Activated naive CD8-positive, alpha-beta T cell (primary cell): ENCODE results near the gene GGA1.
"Not testable (repeated sequence)": the region's sequence is repeated elsewhere in the genome, so short reads cannot be mapped to it uniquely, and the experiment has no call there.

Experiments
- H3K27ac Mint-ChIP-seq: one replicate; pipeline ENCODE4 v1.8.0; 2021; ENCODE audit warnings: mixed read lengths
- H3K27me3 Mint-ChIP-seq: one replicate; pipeline ENCODE4 v1.8.0; 2021; ENCODE audit warnings: mixed read lengths
- H3K36me3 Mint-ChIP-seq: one replicate; pipeline ENCODE4 v1.8.0; 2021; ENCODE audit warnings: mixed read lengths
- H3K4me1 Mint-ChIP-seq: one replicate; pipeline ENCODE4 v1.8.0; 2021; ENCODE audit warnings: low read depth, mixed read lengths
- H3K4me3 Mint-ChIP-seq: one replicate; pipeline ENCODE4 v1.8.0; 2021; ENCODE audit warnings: mild to moderate bottlenecking, mixed read lengths
- H3K9me3 Mint-ChIP-seq: one replicate; pipeline ENCODE4 v1.8.0; 2021; ENCODE audit warnings: low read depth, mixed read lengths

The GGA1 gene

GRCh38 chr22:37639771-37640590 lies 31.3 kb downstream of the GGA1 start:
- H3K27me3 Mint-ChIP-seq = no peaks in the 10 kb centered on the region
- peaks cover 57% of the 10 kb centered on the region for H3K4me1 Mint-ChIP-seq
- H3K9me3 Mint-ChIP-seq = no peaks in the 10 kb centered on the region
- peak overlapping the region; percentile 93 for H3K4me3 Mint-ChIP-seq
- no peaks in the 10 kb centered on the region for H3K36me3 Mint-ChIP-seq
- H3K27ac Mint-ChIP-seq = peak overlapping the region; percentile 95

- no peaks in the 10 kb centered on the region for H3K27me3 Mint-ChIP-seq
- H3K27ac Mint-ChIP-seq = peak overlapping the region; percentile 95
- H3K4me1 Mint-ChIP-seq = peaks cover 51% of the 10 kb centered on the region
- H3K9me3 Mint-ChIP-seq = no peaks in the 10 kb centered on the region
- no peaks in the 10 kb centered on the region for H3K36me3 Mint-ChIP-seq
- H3K4me3 Mint-ChIP-seq = peak overlapping the region; percentile 93
These were observed 32.2 kb downstream of the GGA1 start for GRCh38 chr22:37640591-37641560.

- Mint-ChIP-seq H3K27ac (peak overlapping the region; percentile 46), H3K4me3 (peak overlapping the region; percentile 46), H3K36me3 (no peaks in the 10 kb centered on the region), H3K27me3 (no peaks in the 10 kb centered on the region), H3K4me1 (peaks cover 45% of the 10 kb centered on the region), H3K9me3 (no peaks in the 10 kb centered on the region)
These were observed 32.9 kb downstream of the GGA1 start for GRCh38 chr22:37641561-37641949.

DNA sequence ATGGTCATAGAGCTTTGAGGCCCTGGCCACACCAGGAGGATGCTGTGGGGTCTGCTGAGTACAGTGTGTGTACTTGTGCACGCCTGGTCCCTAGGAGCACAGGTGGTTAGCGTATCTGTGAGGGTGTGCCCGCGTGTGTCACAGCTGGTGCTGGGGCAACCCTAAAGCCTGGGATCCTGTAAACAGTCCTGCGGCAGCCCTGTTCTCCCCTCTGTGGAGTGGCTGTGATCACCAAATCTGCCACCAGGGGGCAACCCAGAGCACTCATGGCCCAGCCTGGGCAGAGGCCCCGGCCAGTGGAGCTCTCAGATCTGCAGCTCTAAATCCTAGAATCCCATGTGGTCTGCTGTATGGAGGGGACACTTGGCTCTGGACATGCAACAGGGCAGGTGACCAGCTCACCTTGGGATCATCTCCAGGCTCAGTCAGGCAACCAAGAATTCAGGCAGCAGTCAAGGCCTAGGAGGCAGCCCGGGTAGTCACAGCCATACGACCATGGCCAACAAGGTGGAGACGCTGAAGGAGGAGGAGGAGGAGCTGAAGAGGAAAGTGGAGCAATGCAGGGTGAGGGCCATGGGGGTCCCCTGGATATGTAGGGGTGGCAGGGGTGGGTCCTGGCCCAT lies 34.7 kb downstream of the GGA1 start:
- Mint-ChIP-seq H3K4me3 (peak overlapping the region; percentile 57), H3K36me3 (no peaks in the 10 kb centered on the region), H3K4me1 (peaks cover 29% of the 10 kb centered on the region), H3K27me3 (no peaks in the 10 kb centered on the region), H3K9me3 (no peaks in the 10 kb centered on the region), H3K27ac (peak overlapping the region; percentile 76)

DNA sequence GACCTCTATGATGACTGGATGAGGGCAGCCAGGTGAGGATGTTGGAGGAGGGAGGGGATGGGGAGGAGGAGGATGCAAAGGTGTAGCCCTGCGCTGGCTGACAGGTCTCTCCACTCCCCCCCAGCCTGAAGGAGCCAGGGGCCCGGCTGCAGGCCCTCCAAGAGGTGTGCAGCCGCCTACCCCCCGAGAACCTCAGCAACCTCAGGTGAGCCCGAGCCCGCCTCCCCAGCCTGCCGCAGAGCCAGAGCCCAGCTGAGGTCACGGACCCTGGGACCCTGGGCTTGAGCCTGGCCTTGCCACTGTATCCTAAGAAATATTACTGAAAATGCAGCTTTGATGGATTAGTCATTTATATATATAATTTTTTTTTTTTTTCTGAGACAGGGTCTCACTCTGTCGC lies 38.7 kb downstream of the GGA1 start:
- Mint-ChIP-seq H3K9me3 (no peaks in the 10 kb centered on the region), H3K27ac (no peak overlapping the region), H3K27me3 (no peaks in the 10 kb centered on the region), H3K4me1 (peaks cover 15% of the 10 kb centered on the region), H3K36me3 (peaks cover 2% of the 10 kb centered on the region), H3K4me3 (no peak overlapping the region)

DNA sequence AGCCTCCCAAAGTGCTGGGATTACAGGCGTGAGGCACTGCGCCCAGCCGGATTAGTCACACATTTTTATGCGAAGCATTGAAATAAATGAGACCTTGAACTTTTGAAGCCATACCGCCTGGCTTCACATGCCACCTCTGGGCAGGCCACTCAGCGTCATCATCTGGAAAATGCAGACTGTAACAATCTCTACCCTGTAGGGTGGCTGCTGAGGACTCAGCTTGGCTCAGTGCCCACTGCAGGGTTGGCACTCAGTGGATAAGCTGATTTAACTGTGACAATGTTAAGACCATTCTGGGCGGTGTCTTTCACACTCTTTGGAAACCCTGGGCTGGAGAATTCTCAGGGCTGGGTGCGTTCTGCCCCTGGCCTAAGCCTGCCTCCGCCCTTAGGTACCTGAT lies 39.3 kb downstream of the GGA1 start:
- peaks cover 2% of the 10 kb centered on the region for H3K36me3 Mint-ChIP-seq
- no peak overlapping the region for H3K27ac Mint-ChIP-seq
- no peaks in the 10 kb centered on the region for H3K27me3 Mint-ChIP-seq
- no peaks in the 10 kb centered on the region for H3K9me3 Mint-ChIP-seq
- no peak overlapping the region for H3K4me3 Mint-ChIP-seq
- peaks cover 11% of the 10 kb centered on the region for H3K4me1 Mint-ChIP-seq

GRCh38 chr22:37650463-37651136 lies 42.0 kb downstream of the GGA1 start:
- Mint-ChIP-seq H3K27me3 (no peaks in the 10 kb centered on the region), H3K4me1 (no peaks in the 10 kb centered on the region), H3K27ac (no peak overlapping the region), H3K9me3 (no peaks in the 10 kb centered on the region), H3K36me3 (peaks cover 2% of the 10 kb centered on the region), H3K4me3 (no peak overlapping the region)

DNA sequence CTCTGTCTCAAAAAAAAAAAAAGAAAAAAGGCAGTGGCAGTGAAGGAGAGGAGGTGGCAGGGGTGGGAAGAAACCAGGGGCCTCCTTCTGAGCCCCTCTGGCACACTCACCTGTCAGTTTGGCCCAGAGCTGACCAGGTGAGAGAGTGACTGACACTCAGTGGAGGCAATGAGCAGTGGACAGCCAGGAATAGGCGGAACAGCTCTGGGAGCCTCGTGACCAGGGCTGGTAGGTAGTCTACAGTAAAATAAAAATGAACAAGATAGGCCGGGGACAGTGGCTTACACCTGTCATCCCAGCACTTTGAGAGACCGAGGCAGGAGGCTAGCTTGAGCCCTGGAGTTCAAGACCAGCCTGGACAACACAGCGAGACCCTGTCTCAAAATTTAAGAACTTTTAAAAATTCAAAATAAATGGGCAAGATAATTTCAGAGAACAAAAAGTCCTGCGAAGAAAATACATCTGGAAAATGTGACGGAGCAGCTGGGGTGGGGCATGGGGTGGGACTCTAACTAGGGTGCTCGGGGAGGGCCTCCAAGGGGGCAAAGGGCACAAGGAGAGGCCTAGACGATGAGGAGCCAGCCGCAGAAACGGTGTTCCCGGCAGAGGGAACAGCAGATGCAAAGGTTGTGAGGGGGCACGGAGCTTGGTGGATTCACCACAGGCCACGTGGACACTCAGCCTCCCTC lies 46.1 kb downstream of the GGA1 start:
- no peak overlapping the region for H3K27ac Mint-ChIP-seq
- peaks cover 2% of the 10 kb centered on the region for H3K36me3 Mint-ChIP-seq
- H3K4me1 Mint-ChIP-seq = peaks cover 16% of the 10 kb centered on the region
- H3K27me3 Mint-ChIP-seq = no peaks in the 10 kb centered on the region
- H3K4me3 Mint-ChIP-seq = no peak overlapping the region
- no peaks in the 10 kb centered on the region for H3K9me3 Mint-ChIP-seq

DNA sequence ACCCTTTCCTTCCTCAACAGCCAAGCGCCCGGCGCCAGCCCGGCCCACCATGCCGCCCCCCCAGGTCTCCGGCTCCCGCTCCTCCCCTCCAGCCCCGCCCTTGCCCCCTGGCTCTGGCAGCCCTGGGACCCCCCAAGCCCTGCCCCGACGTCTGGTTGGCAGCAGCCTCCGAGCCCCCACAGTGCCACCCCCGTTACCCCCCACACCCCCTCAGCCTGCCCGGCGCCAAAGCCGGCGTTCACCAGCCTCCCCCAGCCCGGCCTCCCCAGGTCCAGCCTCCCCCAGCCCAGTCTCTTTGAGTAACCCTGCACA lies 46.6 kb downstream of the GGA1 start:
- Mint-ChIP-seq H3K9me3 (no peaks in the 10 kb centered on the region), H3K4me1 (peaks cover 21% of the 10 kb centered on the region), H3K27ac (no peak overlapping the region), H3K27me3 (no peaks in the 10 kb centered on the region), H3K4me3 (no peak overlapping the region), H3K36me3 (peaks cover 2% of the 10 kb centered on the region)

- not testable (repeated sequence) for H3K27me3 Mint-ChIP-seq, H3K9me3 Mint-ChIP-seq, H3K4me3 Mint-ChIP-seq, H3K36me3 Mint-ChIP-seq
- Mint-ChIP-seq H3K4me1 (peaks cover 33% of the 10 kb centered on the region), H3K27ac (peak overlapping the region; percentile 73)
These were observed 47.9 kb downstream of the GGA1 start for GRCh38 chr22:37656583-37656982.

DNA sequence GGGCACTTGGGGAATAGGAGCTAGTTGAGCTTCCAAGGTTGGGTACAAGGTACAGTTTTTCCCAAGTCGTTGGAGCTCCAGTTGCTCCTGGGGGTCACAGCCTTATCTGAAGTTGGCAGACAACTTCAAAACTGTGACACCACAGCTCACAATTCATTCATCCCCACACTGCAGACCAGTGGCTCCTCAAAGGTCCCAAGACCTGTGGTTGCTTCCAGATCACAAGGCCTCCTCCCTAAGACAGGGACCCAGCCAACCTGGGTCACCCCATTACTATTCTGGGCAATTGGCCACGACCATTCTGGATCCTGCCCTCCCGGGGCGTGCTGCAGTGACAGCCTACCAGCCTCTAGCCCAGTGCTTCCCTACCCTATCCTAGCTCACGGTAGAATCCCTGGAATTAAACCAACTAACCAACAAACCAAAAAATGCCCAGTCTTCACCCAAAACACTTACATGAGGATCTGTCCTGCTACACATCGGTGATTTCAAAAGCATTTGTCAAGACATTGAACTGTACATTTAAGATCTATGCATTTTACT lies 49.0 kb downstream of the GGA1 start:
- H3K4me3 Mint-ChIP-seq = peak overlapping the region; percentile 93
- H3K36me3 Mint-ChIP-seq = no peaks in the 10 kb centered on the region
- H3K4me1 Mint-ChIP-seq = peaks cover 35% of the 10 kb centered on the region
- peak overlapping the region; percentile 96 for H3K27ac Mint-ChIP-seq
- H3K27me3 Mint-ChIP-seq = no peaks in the 10 kb centered on the region
- H3K9me3 Mint-ChIP-seq = no peaks in the 10 kb centered on the region

- Mint-ChIP-seq H3K27me3 (no peaks in the 10 kb centered on the region), H3K27ac (peak within 1 kb of the TSS; percentile 96), H3K4me1 (peaks cover 35% of the 10 kb centered on the region), H3K4me3 (peak within 1 kb of the TSS; percentile 93), H3K36me3 (no peaks in the 10 kb centered on the region), H3K9me3 (no peaks in the 10 kb centered on the region)
These were observed 49.8 kb downstream of the GGA1 start, which contains the start of gene PDXP for GRCh38 chr22:37658133-37659065. Gene PDXP, plus strand, starts transcription at chr22:37658723. Its CDS starts 60 bp downstream, at chr22:37658783.
